Measurements from ENCODE around the gene ABHD8. TPM values are rescaled to one million over a fixed set of nuclear protein-coding genes. Genes with fewer than 3 reads are reported as not detected.

Gene ABHD8
- total and polyA plus RNA-seq, 2 of the 4 experiments (the other 2 are of a cell fraction): 3.9 to 10.2 TPM

DNA sequence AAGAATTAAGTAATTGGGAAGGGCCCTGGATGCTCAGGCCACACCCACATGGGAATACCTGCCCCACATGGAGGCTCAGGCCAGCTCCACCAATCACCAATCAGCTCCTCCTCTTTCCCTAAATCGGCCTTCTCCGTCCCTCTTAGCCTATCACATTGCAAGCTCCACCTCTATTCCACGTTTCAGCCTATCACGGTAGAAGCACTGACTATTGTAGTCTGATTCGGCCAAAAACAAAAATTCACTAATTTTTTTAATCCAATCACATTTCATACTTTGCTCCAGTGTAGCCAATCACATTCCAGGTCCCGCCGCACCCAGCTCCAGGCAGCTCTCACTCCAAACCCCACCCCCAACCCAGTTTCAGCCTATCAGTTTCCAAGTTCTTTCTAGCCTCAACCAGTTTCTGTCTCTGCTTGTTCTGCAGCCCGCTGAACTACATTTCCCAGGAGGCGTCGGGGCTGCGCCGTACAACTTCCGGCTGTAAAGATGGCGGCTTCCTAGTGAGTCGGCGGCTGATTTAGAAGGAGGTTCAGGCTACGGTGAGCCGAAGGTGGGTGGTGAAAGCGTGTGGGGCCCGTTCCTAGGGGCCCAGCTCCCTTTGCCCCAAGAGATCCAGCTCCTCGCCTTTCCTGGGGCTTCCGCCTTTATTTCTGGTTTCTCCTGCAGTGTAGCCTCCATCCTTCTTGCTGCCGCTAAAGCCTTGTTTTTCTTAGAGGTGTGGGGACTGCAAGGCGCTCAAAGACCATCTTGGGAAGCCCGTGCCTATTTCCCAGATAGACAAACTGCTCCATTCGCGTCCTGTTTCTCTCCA lies 36.0 kb downstream of the ABHD8 start, which contains the start of gene BABAM1 (continued):
- TF ChIP-seq POLR2A (IDR thresholded peaks at IDR 0.05; ENCODE audit: low read depth, low read length) (peak; percentile 51; the same call in 1 of the 2 replicates), RCOR1 (IDR thresholded peaks at IDR 0.05; ENCODE audit: insufficient replicate concordance, low read length) (no peak), FOS (IDR thresholded peaks at IDR 0.05; ENCODE audit: low read depth, low read length) (peak; percentile 84; the same call in 1 of the 2 replicates), NFE2L2 (IDR thresholded peaks at IDR 0.05; ENCODE audit: low read depth, low read length) (no peak)

GRCh38 chr19:17266589-17266974 lies 36.6 kb downstream of the ABHD8 start:
- Histone ChIP-seq H3K9ac (ENCODE audit: low read depth, low read length) (no peak overlapping the region), H3K4me2 (ENCODE audit: low read depth, low read length) (no peak overlapping the region), H4K20me1 (ENCODE audit: insufficient read depth, low read length) (no peaks in the 10 kb centered on the region), H2AK5ac (ENCODE audit: low read depth, low read length) (no peak overlapping the region), H3K4me1 (ENCODE audit: control insufficient read depth, insufficient read depth, low read length) (no peaks in the 10 kb centered on the region; the same call in 1 of the 2 replicates), H3K23ac (ENCODE audit: low read depth, low read length) (no peak overlapping the region), H3K14ac (replicated peaks; ENCODE audit: low read depth, low read length) (no peak overlapping the region), H3K9me3 (ENCODE audit: control insufficient read depth, insufficient read depth, low read length) (no peaks in the 10 kb centered on the region), H2AFZ (replicated peaks; ENCODE audit: low read length, poor library complexity) (peak overlapping the region; percentile 36), H4K5ac (ENCODE audit: low read depth, low read length) (peak overlapping the region; percentile 11; the same call in 1 of the 2 replicates), H3K4ac (ENCODE audit: low read depth, low read length) (no peak overlapping the region), H2BK5ac (ENCODE audit: low read depth, low read length, poor library complexity, severe bottlenecking) (no peak overlapping the region), H3K18ac (ENCODE audit: low read depth, low read length) (no peak overlapping the region), H4K8ac (ENCODE audit: low read depth in 2 of 2, low read length in 2 of 2) (peak overlapping the region; percentile 68 to 81; a peak in 3 of 4 replicates), H3K4me3 (ENCODE audit: insufficient read depth, low read depth, low read length) (no peak overlapping the region), H4K91ac (ENCODE audit: insufficient read depth, low read depth, low read length) (no peak overlapping the region), H2BK20ac (ENCODE audit: low read depth, low read length) (no peak overlapping the region), H3K27ac (ENCODE audit: insufficient read depth, low read length) (no peak overlapping the region), H3K36me3 (ENCODE audit: control insufficient read depth, insufficient read depth, low read length) (peaks cover 9% of the 10 kb centered on the region; the same call in 1 of the 2 replicates), H3K9me1 (ENCODE audit: insufficient read depth, low read length) (no peaks in the 10 kb centered on the region), H2AK9ac (replicated peaks; ENCODE audit: low read depth, low read length, poor library complexity) (no peak overlapping the region), H2BK15ac (ENCODE audit: low read depth, low read length) (no peak overlapping the region), H2BK120ac (ENCODE audit: low read depth, low read length) (no peak overlapping the region), H3K79me1 (ENCODE audit: low read depth in 1 of 2, low read length in 2 of 2) (peaks cover 0 to 22% of the 10 kb centered on the region in 2 experiments; a peak in 2 of 4 replicates), H3K27me3 (ENCODE audit: control insufficient read depth, insufficient read depth, low read length) (no peaks in the 10 kb centered on the region), H3K56ac (ENCODE audit: extremely low read depth, insufficient read depth, low read length) (no peak overlapping the region)
- no CpG with 5 or more reads among the region's 12 CpGs for WGBS, 2 experiments (ENCODE audit: extremely low coverage in 2 of 2, insufficient read length in 1 of 2)
- POLR2A ChIA-PET (ENCODE audit: unreplicated experiment): interaction anchor here (0.7 kb wide), 1 partner anchor 51 kb away, joined by 4 read pairs; the partner anchor contains the start of gene USE1
- dilution Hi-C loops (cut with HindIII; ENCODE audit: low sequenced_read_pairs, unreplicated experiment) (no loop called here), in situ Hi-C loops (cut with MboI; ENCODE audit: low sequenced_read_pairs) (no loop called here), intact Hi-C loops (cut with micrococcal nuclease) (no loop called here)
- no TSS peak for BruUV-seq (replicated peaks)
- DNase-seq (no peak), ATAC-seq (ENCODE audit: low read depth) (no peak)
- no peak for TF ChIP-seq RFX5 (IDR thresholded peaks at IDR 0.05; ENCODE audit: low read depth, low read length)
- CTCF ChIA-PET: interaction anchor here (0.5 kb wide), 1 partner anchor 13 kb away, joined by 3 read pairs; no protein-coding TSS in a partner anchor

All from IMR-90 (cell line).